GM20431 (cell line): Measurements from ENCODE around the gene ASPN.

Source experiments
- in situ Hi-C: fragments of 300-500 bp; cut with MseI, MboI; formaldehyde crosslinking; loops from one replicate; pipeline ENCODE4 v1.15.0; 2020; ENCODE audit warnings: low sequenced_read_pairs; ENCODE audit not compliant: unreplicated experiment

The ASPN gene

GRCh38 chr9:92507005-92507404, 24.7 kb upstream of the ASPN start:
- in situ Hi-C loops, result no loop called here

GRCh38 chr9:92506184-92506857, 24.0 kb upstream of the ASPN start:
- in situ Hi-C loops, result no loop called here

- in situ Hi-C loops, result no loop called here
These were observed 22.6 kb upstream of the ASPN start for GRCh38 chr9:92504881-92505280.

GRCh38 chr9:92503156-92503555, 20.9 kb upstream of the ASPN start:
- in situ Hi-C loops, result no loop called here

GRCh38 chr9:92501671-92502393, 19.5 kb upstream of the ASPN start:
- in situ Hi-C loops, result no loop called here

GRCh38 chr9:92500725-92501124, 18.4 kb upstream of the ASPN start:
- in situ Hi-C loops, result no loop called here

- in situ Hi-C loops, result no loop called here
These were observed 17.4 kb upstream of the ASPN start for GRCh38 chr9:92499701-92500100.

GRCh38 chr9:92496396-92497176, 14.3 kb upstream of the ASPN start:
- in situ Hi-C loops, result no loop called here

GRCh38 chr9:92494856-92495255, 12.6 kb upstream of the ASPN start:
- in situ Hi-C loops, result no loop called here

GRCh38 chr9:92493749-92494387, 11.6 kb upstream of the ASPN start:
- in situ Hi-C loops, result no loop called here

GRCh38 chr9:92492781-92493401, 10.6 kb upstream of the ASPN start:
- in situ Hi-C loops, result no loop called here

GRCh38 chr9:92488681-92489550, 6.6 kb upstream of the ASPN start:
- in situ Hi-C loops, result no loop called here

GRCh38 chr9:92486371-92486770, 4.1 kb upstream of the ASPN start:
- in situ Hi-C loops, result no loop called here

- in situ Hi-C loops, result no loop called here
These were observed 2.3 kb upstream of the ASPN start for GRCh38 chr9:92484563-92484962.

- in situ Hi-C loops, result no loop called here
These were observed 1.6 kb upstream of the ASPN start for GRCh38 chr9:92483627-92484545.

GRCh38 chr9:92482805-92483204, 499 bp upstream of the ASPN start:
- in situ Hi-C loops, result no loop called here

- in situ Hi-C loops, result no loop called here
These were observed 1.2 kb downstream of the ASPN start for GRCh38 chr9:92480986-92481633.

GRCh38 chr9:92480291-92480771, 2.0 kb downstream of the ASPN start:
- in situ Hi-C loops, result no loop called here
